ENCODE data around the gene NPHS2.
"Not testable (repeated sequence)": the region's sequence is repeated elsewhere in the genome, so short reads cannot be mapped to it uniquely, and the experiment has no call there.

Gene NPHS2

DNA sequence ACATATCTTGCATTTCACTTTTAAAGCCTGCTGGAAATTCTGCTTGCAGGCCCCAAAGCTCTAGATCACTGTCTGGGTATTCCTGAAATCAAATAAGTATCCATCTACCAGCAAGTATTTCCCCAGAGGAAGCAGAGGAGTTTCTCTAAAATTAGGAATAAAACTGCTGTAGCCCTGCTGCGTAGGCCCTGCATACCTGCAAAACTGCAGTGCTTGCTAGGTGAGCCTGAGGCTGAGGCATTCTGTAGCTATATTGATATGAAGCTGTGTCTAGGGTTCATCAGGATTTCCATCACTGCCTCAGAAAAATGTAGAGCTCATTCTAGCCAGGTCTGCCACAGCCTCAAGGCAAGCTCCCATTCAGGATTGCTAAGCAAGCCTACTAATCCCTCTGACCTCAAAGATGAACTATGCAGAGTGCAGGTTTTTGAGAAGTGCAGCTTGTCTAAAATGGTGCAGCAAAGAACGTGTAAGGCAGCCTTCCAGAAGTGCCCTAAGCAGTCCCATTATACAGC is 28.7 kb downstream of the NPHS2 start:
- DNase-seq (ENCODE audit: low spot score), result no peak

DNA sequence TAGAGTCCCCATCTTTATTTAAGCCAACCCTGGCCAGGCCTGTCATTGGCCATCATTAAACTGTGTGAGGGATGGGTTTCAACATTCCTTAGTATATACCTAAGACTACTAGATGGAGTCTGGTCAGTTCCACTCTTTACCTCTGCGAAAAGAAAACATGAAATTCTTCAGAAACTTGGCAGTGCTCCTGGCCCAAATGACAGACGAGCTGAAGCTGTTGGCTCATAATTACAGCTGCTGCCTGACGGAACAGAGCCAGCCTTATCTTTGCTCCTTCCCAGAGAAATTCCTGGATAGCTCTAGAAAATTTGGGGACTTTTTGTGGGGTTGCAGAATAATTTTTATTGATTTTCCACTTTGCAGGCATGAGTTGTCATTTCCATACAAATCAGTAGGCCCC is 30.4 kb downstream of the NPHS2 start:
- DNase-seq (ENCODE audit: low spot score), result no peak

DNA sequence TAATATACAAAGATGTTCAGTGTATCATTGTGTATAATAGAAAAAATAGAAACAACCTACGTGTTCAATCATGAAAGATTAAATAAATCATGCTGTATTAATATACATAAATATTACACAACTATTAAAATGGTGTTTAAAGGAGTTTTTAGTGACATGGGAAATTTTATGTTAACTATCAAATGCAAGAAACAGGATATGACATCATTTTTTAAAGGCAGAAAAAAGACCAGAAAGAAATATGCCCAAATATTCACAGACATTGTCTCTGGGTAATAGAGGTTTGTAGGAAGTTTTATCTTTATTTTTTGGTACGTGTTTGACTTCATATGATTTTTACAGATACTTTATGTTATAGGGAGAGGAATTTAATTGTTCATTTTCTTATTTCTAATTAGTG is 34.0 kb downstream of the NPHS2 start:
- DNase-seq (ENCODE audit: low spot score), result no peak

DNA sequence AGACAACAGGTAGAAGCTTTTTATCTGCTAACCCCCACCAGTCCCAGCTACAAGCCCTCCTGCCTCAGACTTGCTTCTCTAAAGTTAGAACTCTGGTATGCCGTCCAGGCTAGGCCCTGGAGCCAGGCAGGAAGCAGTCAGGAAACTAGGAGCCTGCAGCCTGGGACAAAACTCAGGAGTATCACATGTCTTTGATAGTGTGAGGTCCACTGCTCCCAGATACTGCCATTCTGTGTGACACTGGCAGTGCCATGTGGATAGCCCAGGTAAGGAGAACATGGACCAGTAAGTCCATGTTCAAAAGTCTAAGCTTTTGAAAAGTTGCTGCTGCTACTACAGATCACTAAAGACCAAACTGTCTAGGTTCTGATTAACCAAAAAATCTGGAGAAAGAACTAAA is 45.4 kb downstream of the NPHS2 start:
- no peak for DNase-seq (ENCODE audit: low spot score)

DNA sequence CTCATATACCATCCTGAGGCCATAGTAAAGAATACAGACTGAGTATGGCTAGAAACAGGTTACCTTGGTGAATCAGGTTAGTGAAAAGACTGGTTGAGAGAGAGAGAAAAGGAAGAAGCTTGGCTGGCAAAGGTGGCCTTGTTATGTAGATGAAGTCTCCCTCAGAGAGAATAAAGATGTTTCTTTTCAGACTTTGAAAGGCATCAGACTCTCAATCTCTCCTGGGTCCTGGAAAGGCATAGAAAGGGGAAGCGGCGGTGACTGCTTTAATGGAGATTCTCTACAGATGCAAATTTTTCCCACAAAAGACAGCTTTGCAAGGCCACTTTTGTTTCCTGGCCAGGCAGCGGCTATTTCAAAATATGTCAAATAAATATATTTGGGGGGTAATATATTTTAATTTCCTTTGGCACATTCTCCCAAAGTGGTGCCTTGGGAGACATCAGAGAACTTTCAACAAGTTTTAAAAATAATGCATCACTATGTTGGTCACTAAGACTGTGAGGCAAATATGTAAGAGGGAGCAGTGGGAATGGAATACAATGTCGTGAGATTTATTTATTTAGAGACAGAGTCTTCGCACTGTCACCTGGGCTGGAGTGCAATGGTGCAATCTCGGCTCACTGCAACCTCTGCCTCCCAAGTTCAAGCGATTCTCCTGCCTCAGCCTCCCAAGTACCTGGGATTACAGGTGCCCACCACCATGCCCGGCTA is 46.1 kb downstream of the NPHS2 start:
- no peak for DNase-seq (ENCODE audit: low spot score)

DNA sequence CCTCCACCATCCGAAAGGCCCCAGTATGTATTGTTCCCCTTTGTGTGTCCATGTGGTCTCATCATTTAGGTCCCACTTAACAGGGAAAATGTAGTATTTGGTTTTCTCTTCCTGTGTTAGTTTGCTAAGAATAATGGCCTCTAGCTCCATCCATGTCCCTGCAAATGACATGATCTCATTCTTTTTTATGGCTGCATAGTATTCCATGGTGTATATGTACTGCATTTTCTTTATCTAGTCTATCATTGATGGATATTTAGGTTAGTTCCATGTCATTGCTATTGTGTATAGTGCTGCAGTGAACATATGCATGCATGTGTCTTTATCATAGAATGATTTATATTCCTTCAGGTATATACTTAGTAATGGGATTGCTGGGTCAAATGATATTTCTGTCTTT is 57.2 kb downstream of the NPHS2 start:
- DNase-seq (ENCODE audit: low spot score), result not testable (repeated sequence)

DNA sequence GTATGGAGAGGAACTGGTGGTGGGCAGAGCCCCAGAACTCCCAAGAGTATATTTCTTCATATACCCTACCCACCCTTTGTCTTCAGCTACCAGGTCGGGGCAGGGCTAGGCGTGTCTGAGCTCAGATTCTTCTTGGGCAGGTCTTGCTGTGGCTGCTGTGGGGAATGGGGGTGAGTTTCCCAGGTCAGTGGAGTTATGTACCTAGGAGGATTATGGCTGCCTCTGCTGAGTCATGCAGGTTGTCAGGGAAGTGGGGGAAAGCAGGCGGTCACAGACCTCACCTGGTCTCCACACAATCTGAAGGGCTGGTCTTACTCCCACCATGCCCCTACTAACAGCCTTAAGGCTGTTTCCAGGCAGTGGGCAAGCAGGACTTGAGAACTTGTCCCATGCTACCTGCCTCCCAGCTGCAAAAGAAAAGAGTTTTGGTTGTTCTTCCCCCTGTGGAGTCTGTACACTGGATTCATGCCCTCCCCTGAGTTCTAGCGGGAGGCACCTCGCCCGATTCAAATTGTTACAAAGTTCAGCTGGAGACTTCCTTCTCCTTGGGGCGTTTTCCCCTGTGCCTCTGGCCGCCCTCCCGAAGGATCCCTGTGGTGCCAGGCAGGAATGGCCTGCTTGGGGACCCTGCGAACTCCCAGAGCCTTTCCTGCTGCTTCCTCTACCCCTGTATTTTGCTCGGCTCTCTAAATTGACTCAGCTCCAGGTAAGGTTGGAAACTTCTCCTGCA is 58.6 kb downstream of the NPHS2 start:
- no peak for DNase-seq (ENCODE audit: low spot score)

DNA sequence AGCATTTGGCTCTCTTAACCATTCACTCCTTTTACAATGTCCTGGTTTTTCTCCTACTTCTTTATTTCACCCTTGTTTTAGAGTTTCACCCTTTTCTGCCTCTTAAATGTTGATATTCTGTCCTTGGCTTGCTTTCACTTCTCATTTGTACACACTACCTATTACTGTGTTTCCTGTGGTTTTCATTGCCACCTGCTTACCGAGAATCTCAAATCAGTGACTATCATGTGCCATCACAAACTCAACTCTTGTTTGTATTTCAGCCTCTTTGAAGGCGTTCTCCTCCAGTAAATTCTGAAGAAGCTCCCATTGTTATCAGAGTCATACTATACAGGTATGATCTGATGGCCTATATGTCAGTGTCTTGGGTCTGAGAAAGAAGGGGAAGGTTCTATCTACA is 65.7 kb downstream of the NPHS2 start:
- DNase-seq (ENCODE audit: low spot score), result no peak

DNA sequence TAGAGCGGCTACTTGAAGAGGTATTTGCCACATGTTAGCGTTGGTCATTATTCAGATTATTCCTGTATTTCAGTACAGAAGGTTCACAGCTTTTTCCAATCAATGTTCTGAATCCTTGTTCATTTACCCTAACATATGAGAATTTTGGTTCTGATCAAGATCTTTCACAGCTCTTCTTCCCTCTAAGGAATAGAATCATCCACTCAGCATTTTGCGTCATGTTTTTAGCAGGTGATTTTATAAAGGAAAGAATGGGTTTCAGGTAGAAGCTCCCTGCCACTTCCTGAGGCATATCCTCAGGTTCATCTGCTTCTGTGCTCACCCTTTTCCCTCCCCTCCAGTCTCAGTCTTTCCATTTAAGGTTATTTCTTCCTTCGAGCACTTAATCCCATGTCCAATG is 66.4 kb downstream of the NPHS2 start:
- no peak for DNase-seq (ENCODE audit: low spot score)

DNA sequence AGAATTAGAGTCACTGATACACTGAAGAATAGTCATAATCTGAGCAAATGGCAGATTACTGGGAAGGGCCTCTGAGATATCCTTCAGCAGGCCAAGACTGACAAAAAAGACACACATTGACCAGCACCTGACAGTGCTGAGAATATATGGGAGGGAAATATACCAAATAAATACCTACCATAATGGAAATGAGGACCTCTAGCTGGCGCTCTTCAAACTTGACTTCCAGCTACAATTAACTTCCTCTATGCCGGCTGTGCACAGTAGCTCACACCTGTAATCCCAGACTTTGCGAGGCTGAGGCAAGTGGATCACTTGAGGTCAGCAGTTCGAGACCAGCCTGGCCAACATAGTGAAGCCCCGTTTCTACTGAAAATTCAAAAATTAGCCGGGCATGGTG is 69.5 kb downstream of the NPHS2 start:
- no peak for DNase-seq (ENCODE audit: low spot score)

All from hematopoietic multipotent progenitor cell treated with erythropoietin and hydrocortisone succinate and interleukin-3 and kit ligand, for 17 days (in vitro differentiated cells).